HG02588 (cell line): ENCODE results near the gene SLC9C1.

Experiments
- ATAC-seq: cut with Tn5 transposase; IDR thresholded peaks from one replicate; pipeline ENCODE4 v1.9.1; 2021; ENCODE audit warnings: mild to moderate bottlenecking, moderate library complexity; ENCODE audit not compliant: unreplicated experiment

The SLC9C1 gene

GRCh38 chr3:112115806-112116383, 178.1 kb downstream of the SLC9C1 start:
- ATAC-seq: no peak

GRCh38 chr3:112115161-112115739, 178.8 kb downstream of the SLC9C1 start:
- ATAC-seq: peak; percentile 40

- no peak for ATAC-seq
Observed at GRCh38 chr3:112114576-112115160, 179.3 kb downstream of the SLC9C1 start.

GRCh38 chr3:112111785-112112402, 182.1 kb downstream of the SLC9C1 start:
- ATAC-seq: peak; percentile 55

GRCh38 chr3:112109322-112109721, 184.7 kb downstream of the SLC9C1 start:
- no peak for ATAC-seq

- no peak for ATAC-seq
Observed at GRCh38 chr3:112104774-112105173, 189.2 kb downstream of the SLC9C1 start.

- no peak for ATAC-seq
Observed at GRCh38 chr3:112101916-112102315, 192.1 kb downstream of the SLC9C1 start.

GRCh38 chr3:112097378-112097777, 196.6 kb downstream of the SLC9C1 start:
- no peak for ATAC-seq

GRCh38 chr3:112096176-112096575, 197.8 kb downstream of the SLC9C1 start:
- ATAC-seq: no peak

GRCh38 chr3:112095731-112096130, 198.3 kb downstream of the SLC9C1 start:
- ATAC-seq: no peak

GRCh38 chr3:112093180-112093522, 200.9 kb downstream of the SLC9C1 start:
- ATAC-seq: no peak

- no peak for ATAC-seq
Observed at GRCh38 chr3:112092496-112093179, 201.4 kb downstream of the SLC9C1 start.

- ATAC-seq: no peak
Observed at GRCh38 chr3:112090887-112091586, 203.0 kb downstream of the SLC9C1 start.
